ENCODE data around the gene RALB. TPM values are rescaled to one million over a fixed set of nuclear protein-coding genes. Genes with fewer than 3 reads are reported as not detected.
A peak's percentile ranks its signal among the peaks of the same experiment; 100 is the strongest.

The RALB gene
- total RNA-seq, 3 donors from 2014 or later: 36.1 to 59.8 (median 38.5) TPM

DNA sequence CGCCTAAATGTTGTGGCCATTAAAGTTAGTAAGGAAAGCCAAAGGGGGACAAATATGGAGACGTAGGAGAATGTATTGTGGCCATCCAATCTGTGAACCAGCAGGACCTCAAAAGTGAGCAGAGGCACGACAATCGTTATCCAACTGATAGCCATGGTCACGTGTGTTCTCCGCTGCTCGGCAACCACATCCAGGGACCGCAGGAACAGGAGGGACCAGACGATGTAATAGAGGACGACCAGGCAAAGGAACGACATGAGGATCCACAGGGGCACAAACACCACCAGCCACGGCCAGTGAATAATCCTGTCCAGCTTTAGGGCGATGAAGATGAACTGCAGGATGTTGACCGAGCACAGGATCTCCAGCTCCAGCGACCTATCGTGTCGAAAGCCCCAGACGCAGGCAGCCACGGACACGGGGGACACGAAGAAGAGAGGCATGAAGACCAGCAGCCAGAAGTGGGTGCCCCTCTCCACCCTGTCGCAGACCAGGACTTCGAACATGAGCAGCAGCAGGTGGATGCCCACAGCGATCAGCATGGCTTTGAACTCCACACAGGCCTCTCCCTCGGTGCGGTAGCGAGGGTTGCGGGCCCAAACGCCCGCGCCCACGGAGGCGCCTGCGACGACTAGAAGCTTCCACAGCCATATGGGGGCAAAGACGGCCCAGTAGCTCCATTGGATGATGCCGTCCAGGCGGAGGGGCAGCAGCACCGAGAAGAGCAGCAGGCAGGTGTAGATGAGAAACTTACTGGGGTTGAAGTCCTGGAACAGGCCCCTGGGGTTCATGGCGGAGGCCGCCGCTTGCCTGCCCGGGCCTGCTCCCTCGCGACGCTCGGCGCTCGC, 30.2 kb upstream of the RALB start:
- TF ChIP-seq POLR2A (IDR thresholded peaks at IDR 0.05): no peak
- TF ChIP-seq, protein P1, sequence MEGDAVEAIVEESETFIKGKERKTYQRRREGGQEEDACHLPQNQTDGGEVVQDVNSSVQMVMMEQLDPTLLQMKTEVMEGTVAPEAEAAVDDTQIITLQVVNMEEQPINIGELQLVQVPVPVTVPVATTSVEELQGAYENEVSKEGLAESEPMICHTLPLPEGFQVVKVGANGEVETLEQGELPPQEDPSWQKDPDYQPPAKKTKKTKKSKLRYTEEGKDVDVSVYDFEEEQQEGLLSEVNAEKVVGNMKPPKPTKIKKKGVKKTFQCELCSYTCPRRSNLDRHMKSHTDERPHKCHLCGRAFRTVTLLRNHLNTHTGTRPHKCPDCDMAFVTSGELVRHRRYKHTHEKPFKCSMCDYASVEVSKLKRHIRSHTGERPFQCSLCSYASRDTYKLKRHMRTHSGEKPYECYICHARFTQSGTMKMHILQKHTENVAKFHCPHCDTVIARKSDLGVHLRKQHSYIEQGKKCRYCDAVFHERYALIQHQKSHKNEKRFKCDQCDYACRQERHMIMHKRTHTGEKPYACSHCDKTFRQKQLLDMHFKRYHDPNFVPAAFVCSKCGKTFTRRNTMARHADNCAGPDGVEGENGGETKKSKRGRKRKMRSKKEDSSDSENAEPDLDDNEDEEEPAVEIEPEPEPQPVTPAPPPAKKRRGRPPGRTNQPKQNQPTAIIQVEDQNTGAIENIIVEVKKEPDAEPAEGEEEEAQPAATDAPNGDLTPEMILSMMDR (IDR thresholded peaks at IDR 0.05): no peak
- no peak for TF ChIP-seq POLR2AphosphoS5 (IDR thresholded peaks at IDR 0.05)
- no peaks in the 10 kb centered on the region for H3K36me3 ChIP-seq
- peak overlapping the region; percentile 66 to 87 (median 69) for H3K4me3 ChIP-seq
- intact Hi-C loops (cut with DNase I; ENCODE audit: low total_unique reads): no loop called here
- peak in 1 of 2 donors; percentile 46 for DNase-seq (ENCODE audit: low spot score in 2 of 2)
- peaks cover 0 to 10% of the 10 kb centered on the region in 2 donors for H3K4me1 ChIP-seq
- H3K27ac ChIP-seq: peak overlapping the region; percentile 96 to 98
- no peaks in the 10 kb centered on the region for H3K27me3 ChIP-seq
- no peaks in the 10 kb centered on the region for H3K9me3 ChIP-seq

DNA sequence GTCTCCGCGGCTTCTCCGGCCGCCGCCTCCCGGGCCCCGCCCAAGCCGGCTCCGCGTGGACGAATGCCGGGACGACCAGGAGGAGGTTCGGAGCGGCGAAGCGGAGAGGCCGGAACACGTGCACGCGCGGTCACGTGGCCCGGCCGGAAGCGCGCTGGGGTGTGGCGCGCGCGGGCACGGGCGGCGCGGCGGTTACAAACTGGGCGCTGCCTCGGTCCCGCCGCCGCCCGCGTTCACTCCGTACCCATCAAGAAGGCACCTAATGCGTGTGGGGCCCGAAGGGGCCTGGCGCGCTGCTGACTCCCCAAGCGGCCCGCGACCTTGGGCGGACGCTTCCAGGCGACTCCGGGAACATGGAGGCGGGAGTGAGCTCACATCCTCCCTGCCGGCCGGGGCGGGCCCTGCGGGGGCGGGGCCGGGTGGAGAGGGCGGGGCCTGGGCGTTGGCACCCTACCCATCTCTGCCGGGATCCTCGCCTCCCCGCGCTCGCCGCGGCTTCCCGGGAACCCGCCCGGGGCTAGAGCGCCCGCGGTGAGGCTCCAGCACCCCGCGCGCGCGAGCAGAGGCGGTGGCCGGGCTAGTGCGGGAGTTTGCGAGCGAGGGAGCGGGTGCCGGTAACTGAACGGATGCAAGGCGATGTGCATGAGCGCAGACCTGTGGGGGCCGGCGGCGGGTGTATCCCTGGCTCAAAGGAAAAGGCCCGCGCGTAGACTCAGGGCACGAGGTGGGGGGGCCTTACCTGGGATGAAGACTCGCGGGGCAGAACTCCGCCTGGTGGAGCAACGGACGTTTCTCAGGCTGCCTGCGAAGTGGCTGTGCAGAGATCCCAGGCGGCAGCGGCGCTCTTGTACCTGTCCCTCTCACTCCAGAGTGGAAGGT, 29.4 kb upstream of the RALB start, which contains the start of gene TMEM185B:
TMEM185B (minus strand) TSS at position 367 of the 879 bp plus-strand sequence. CDS start 424 bp downstream, outside the sequence.
- Histone ChIP-seq H3K27me3 (no peaks in the 10 kb centered on the region), H3K9me3 (no peaks in the 10 kb centered on the region), H3K27ac (peak within 1 kb of the TSS; percentile 96 to 98), H3K36me3 (no peaks in the 10 kb centered on the region), H3K4me3 (peak within 1 kb of the TSS; percentile 66 to 87 (median 69)), H3K4me1 (peaks cover 0 to 10% of the 10 kb centered on the region in 2 donors)
- intact Hi-C loops (cut with DNase I; ENCODE audit: low total_unique reads): no loop called here
- TF ChIP-seq, protein P1 (IDR thresholded peaks at IDR 0.05): peak; percentile 8 to 59 (median 44)
- peak; percentile 65 to 81 (median 77) for TF ChIP-seq POLR2AphosphoS5 (IDR thresholded peaks at IDR 0.05)
- no peak for TF ChIP-seq POLR2A (IDR thresholded peaks at IDR 0.05)
- peak; percentile 87 to 89 for DNase-seq (ENCODE audit: low spot score in 2 of 2)

DNA sequence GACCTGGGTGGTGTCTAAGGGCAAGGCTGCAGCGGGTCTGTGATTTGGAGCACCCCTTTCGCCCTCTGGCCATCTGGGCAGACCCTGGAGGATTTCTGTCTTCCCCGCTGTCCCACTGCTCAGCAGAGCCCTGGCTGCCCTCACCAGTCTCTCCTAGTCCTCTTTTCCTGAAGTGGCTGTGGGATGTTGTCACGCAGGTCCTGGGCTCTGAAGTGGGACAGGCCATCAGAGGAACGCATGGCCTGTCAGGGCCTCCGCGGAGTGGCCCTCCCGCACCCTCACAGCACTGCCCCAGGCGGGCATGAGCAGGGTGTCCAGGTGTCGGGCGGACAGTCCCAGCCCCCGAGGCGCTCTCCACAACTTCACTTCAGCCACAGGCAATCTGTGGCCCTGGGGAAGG, 28.4 kb upstream of the RALB start:
- Histone ChIP-seq H3K4me3 (peak overlapping the region in 2 of 3 donors; percentile 66 to 87), H3K4me1 (peaks cover 0 to 10% of the 10 kb centered on the region in 2 donors), H3K27ac (peak overlapping the region; percentile 96 to 98), H3K27me3 (no peaks in the 10 kb centered on the region), H3K9me3 (no peaks in the 10 kb centered on the region), H3K36me3 (no peaks in the 10 kb centered on the region)
- DNase-seq (ENCODE audit: low spot score in 2 of 2): peak in 1 of 2 donors; percentile 35
- intact Hi-C loops (cut with DNase I; ENCODE audit: low total_unique reads): no loop called here
- TF ChIP-seq POLR2A (IDR thresholded peaks at IDR 0.05): no peak

DNA sequence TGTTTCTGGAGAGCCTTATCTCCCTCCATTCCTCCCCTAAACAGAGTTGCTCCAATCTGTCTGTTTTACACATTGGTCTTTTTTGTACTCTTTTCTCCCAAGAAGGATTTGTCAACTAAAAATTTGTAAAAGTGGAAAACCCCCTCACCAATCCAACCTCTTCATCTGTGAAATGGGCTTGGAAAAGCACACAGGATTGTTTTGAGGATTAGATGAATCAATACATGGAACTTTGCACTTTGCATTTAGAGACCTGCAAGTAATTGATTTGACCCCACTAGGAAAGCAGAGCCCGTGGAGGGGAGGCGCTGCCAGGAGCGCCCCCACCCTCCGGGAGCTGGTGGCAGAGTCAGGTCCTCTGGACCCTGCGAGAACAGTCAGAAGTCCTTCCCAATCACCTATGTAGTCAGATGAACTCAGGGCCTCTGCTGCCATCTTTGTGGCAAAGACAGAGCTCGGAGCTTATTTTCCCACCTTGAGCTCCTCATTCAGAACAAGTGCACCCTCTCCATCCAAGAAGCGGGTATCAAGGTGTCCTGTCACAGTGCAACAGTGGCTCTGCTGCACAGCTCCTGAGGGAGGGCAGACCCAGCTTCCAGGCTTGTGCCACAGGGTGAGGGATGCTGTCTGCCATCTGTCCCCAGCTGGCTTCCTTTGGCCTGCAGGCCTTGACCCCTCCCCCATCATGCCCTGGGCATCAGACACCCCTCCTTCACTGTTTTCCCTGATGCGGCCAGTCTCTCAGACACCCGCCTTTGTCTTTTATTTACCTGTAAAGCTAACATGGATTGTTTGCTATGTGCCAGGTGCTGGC, 27.7 kb upstream of the RALB start:
- peak overlapping the region in 1 of 2 donors; percentile 98 for H3K27ac ChIP-seq
- H3K36me3 ChIP-seq: no peaks in the 10 kb centered on the region
- DNase-seq (ENCODE audit: low spot score in 2 of 2): no peak
- H3K9me3 ChIP-seq: no peaks in the 10 kb centered on the region
- no peak overlapping the region for H3K4me3 ChIP-seq
- no peak for TF ChIP-seq POLR2A (IDR thresholded peaks at IDR 0.05)
- TF ChIP-seq POLR2AphosphoS5 (IDR thresholded peaks at IDR 0.05): no peak
- TF ChIP-seq, protein P1 (IDR thresholded peaks at IDR 0.05): no peak
- intact Hi-C loops (cut with DNase I; ENCODE audit: low total_unique reads): loop anchor here (5.0 kb wide), 1 partner anchor 393 kb away; no protein-coding TSS in a partner anchor
- H3K4me1 ChIP-seq: peaks cover 0 to 6% of the 10 kb centered on the region in 2 donors
- H3K27me3 ChIP-seq: no peaks in the 10 kb centered on the region
